ENCODE data around the gene CFDP1.

Gene CFDP1

DNA sequence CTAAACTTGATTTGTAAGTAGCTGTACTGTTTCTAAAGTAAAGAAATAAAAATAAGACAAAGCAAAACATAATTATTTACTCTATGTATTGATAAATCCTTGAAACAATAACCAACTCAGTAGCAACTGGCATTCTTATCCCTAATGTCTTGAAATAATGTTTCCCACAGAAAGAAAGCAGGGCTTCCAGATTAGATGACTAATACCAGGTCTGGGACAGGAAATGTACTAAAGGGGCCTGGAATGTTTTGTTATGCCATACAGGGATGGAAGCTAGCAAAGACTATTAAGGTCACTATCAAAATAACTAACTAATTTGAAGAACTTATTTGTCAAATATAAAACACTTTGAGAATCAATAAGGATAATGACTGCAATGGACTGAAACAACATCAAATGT is 82.1 kb downstream of the CFDP1 start:
- no peaks in the 10 kb centered on the region for H3K4me1 Mint-ChIP-seq
- peaks cover 8% of the 10 kb centered on the region for H3K36me3 Mint-ChIP-seq
- no peaks in the 10 kb centered on the region for H3K27me3 Mint-ChIP-seq
- no peak for DNase-seq
- no peak overlapping the region for H3K4me3 Mint-ChIP-seq
- no peaks in the 10 kb centered on the region for H3K9me3 Mint-ChIP-seq
- CTCF ChIA-PET = no interaction called here
- H3K27ac Mint-ChIP-seq = no peak overlapping the region

DNA sequence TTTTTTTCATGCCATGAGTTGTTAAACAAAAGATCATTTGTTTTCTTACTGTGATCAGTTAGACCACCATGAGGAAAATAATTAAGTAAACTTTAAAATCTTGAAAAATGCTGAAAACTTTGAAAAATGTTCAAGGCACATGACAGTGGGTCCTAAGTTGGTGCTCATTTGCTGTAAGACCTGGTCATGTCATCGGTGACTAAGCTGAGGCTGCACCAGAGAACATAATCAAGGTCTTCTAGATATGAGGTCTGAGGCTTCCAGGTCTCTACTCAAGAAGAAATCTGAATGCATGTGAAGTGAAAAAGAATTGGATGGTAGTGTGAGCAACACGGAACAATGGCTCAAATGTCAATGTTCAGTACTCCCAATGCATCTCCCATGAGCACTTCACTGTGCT is 87.6 kb downstream of the CFDP1 start:
- no peaks in the 10 kb centered on the region for H3K27me3 Mint-ChIP-seq
- H3K4me1 Mint-ChIP-seq = no peaks in the 10 kb centered on the region
- DNase-seq = no peak
- H3K27ac Mint-ChIP-seq = no peak overlapping the region
- no peak overlapping the region for H3K4me3 Mint-ChIP-seq
- CTCF ChIA-PET = no interaction called here
- peaks cover 14% of the 10 kb centered on the region for H3K36me3 Mint-ChIP-seq
- H3K9me3 Mint-ChIP-seq = no peaks in the 10 kb centered on the region

DNA sequence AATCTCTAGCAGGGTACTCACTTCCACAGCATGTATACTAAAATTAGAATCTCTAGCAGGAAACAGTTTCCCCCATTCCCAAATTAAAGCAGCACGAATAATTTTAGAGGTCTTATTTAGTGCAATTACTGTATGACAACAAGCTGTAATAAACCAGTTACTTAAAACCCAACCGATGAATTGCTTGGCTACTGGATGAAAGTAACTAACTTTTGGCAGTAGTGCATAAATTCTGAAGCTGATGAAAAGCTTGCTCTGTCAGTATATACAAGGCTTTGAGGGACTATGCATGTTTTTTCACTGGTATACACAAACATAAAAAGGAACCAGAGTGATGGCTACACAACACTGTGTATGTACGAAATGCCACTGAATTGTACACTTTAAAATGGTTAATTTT is 89.4 kb downstream of the CFDP1 start:
- Mint-ChIP-seq H3K27me3 (no peaks in the 10 kb centered on the region), H3K9me3 (no peaks in the 10 kb centered on the region), H3K4me3 (no peak overlapping the region), H3K27ac (no peak overlapping the region), H3K4me1 (no peaks in the 10 kb centered on the region), H3K36me3 (peaks cover 14% of the 10 kb centered on the region)
- no peak for DNase-seq
- CTCF ChIA-PET = interaction anchor here (1.1 kb wide), 1 partner anchor 110 kb away, joined by 3 read pairs; no protein-coding TSS in a partner anchor

DNA sequence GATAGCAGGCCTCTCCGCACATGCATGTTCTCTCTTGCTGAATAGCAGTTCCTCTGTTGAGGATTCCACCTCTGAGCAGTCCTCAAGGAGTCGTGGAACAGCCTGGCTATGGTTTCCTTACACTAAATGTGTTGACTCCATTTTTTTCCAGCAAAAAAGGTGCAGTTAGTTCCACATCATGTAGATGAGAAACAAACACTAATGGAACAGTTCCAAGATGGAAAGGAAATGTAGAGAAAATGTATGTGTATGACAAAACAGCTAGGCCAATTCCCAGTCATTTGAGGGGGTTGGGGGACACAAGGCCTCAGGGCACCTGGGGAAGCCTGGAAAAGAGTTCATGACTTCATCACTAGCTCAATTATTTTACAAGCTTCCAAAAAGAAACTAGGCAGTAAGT is 90.0 kb downstream of the CFDP1 start:
- peaks cover 14% of the 10 kb centered on the region for H3K36me3 Mint-ChIP-seq

DNA sequence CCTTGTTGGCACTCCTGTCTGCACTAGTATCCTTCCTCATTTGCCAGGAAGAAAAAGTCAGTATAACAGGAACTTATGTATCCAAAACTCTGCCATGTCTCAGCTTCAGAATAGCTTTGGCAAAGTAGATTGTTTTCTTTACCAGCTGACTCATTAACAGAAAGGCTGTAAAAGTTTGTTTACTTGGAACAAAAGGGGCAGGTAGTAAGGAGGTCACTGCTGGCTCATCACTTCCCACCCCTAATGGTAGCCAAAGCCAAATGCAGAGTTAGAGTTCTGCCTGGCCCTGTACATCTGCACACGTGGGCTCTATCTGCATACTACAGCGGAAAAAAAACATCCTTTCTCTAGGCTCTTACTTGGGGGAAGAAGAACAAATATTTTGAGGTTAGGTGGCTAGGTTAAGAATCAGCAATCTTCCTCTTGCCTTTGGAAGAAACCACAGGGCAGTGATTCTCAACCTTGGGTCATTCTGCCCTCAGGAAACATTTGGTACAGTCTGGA is 90.9 kb downstream of the CFDP1 start:
- peaks cover 8% of the 10 kb centered on the region for H3K27me3 Mint-ChIP-seq
- peaks cover 17% of the 10 kb centered on the region for H3K36me3 Mint-ChIP-seq
- H3K4me1 Mint-ChIP-seq = no peaks in the 10 kb centered on the region
- no peak overlapping the region for H3K4me3 Mint-ChIP-seq
- H3K27ac Mint-ChIP-seq = no peak overlapping the region
- no peak for DNase-seq
- H3K9me3 Mint-ChIP-seq = no peaks in the 10 kb centered on the region
- CTCF ChIA-PET = interaction anchor here (1.0 kb wide), 1 partner anchor 60 kb away, joined by 4 read pairs; no protein-coding TSS in a partner anchor

More for the DNA sequence above, 90.0 kb downstream of the CFDP1 start:
- Mint-ChIP-seq H3K4me3 (no peak overlapping the region), H3K27ac (no peak overlapping the region), H3K27me3 (no peaks in the 10 kb centered on the region), H3K9me3 (no peaks in the 10 kb centered on the region), H3K4me1 (no peaks in the 10 kb centered on the region)
- DNase-seq = no peak
- CTCF ChIA-PET = interaction anchor here (1.1 kb wide), 1 partner anchor 109 kb away, joined by 3 read pairs; no protein-coding TSS in a partner anchor

DNA sequence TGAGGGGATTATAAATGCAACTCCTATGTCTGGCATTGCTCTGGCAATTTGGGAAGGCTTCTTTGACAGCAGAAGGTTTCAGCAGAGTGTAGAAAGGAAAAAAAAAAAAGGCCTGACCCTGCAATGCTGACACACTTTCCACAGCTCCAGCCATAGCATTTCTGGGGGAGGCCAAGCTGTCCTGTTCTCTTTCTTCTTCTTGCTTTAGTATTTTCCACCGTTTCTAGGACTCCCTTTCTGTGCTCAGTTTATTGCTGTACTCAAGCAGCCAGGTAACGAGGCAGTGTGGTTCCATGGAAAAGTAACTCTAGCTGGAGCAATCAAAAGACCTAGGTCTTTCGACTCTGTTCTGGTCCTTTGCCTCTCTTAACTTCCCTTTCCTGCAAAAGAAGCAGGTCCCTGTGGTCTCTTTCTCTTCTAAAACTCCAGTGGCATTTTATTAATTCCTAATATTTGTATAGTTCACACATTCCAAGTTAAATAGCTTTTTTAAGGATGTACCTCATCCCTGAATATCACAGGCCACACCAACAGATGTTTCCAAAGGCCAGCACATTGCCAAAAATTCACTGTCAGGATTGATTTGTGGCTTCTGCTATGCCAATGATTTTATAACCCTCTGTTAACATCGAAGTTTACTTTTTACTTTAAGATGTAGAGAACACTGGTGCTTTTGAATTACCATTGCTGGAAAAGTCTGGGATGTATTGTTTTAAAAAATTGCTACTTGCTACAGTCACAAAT is 91.6 kb downstream of the CFDP1 start:
- peaks cover 12% of the 10 kb centered on the region for H3K27me3 Mint-ChIP-seq
- H3K27ac Mint-ChIP-seq = no peak overlapping the region
- peaks cover 16% of the 10 kb centered on the region for H3K36me3 Mint-ChIP-seq
- H3K4me3 Mint-ChIP-seq = no peak overlapping the region
- no peak for DNase-seq
- no peaks in the 10 kb centered on the region for H3K4me1 Mint-ChIP-seq
- no peaks in the 10 kb centered on the region for H3K9me3 Mint-ChIP-seq
- CTCF ChIA-PET = interaction anchor here (1.0 kb wide), 1 partner anchor 59 kb away, joined by 4 read pairs; no protein-coding TSS in a partner anchor

DNA sequence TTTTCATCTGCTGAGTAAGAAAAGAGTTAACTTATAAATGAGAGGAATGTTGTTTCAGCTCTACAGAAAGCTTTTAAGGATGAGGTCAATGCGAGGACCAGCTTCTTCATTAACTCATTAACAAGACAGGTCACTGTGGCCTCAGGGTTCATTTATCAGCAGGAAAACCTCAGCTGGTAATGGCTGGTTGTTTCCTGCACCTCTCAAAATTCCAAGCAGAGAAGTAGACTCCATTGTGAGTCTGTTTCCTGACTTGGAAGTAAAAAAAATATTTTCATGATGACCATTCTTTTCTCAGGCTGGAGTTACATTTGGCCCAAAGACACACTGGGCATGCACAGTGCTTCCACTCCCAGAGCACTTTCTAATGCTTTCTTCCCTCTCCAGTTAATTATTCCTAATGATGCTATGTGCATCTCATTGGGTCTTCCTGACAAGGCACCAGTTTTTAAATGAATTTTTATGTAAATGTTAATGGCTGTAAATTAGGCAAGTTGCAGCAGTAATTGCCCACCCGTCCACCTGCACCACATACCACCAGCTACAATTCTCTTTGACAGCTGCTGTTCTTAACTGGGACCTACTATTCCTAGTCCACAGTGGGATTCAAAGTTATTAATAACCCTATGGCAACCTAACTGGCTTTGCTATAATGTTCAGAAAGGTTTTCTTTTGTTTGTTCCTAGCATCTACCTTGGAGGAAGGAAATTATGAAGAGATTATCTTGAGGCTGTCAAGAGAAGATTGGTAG is 92.4 kb downstream of the CFDP1 start:
- Mint-ChIP-seq H3K27ac (no peak overlapping the region), H3K9me3 (no peaks in the 10 kb centered on the region), H3K4me1 (no peaks in the 10 kb centered on the region), H3K27me3 (peaks cover 16% of the 10 kb centered on the region), H3K4me3 (no peak overlapping the region), H3K36me3 (peaks cover 13% of the 10 kb centered on the region)
- DNase-seq = no peak
- CTCF ChIA-PET = no interaction called here

DNA sequence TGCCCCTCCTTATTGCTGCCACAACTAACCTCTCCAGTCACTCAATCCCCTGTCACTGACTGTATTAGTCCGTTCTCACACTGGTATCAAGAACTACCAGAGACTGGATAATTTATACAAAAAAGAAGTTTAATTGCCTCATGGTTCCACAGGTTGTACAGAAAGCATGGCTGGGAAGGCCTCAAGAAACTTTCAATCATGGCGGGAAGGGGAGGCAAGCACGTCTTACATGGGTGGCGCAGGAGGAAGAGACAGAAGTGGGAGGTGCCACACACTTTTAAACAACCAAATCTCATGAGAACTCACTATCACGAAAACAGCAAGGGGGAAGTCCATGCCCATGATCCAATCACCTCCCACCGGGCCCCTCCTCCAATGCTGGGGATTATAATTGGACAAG is 95.9 kb downstream of the CFDP1 start:
- Mint-ChIP-seq H3K27me3 (peaks cover 16% of the 10 kb centered on the region), H3K27ac (no peak overlapping the region), H3K36me3 (peaks cover 9% of the 10 kb centered on the region), H3K4me3 (no peak overlapping the region), H3K9me3 (no peaks in the 10 kb centered on the region), H3K4me1 (peaks cover 15% of the 10 kb centered on the region)
- DNase-seq = no peak
- CTCF ChIA-PET = no interaction called here

DNA sequence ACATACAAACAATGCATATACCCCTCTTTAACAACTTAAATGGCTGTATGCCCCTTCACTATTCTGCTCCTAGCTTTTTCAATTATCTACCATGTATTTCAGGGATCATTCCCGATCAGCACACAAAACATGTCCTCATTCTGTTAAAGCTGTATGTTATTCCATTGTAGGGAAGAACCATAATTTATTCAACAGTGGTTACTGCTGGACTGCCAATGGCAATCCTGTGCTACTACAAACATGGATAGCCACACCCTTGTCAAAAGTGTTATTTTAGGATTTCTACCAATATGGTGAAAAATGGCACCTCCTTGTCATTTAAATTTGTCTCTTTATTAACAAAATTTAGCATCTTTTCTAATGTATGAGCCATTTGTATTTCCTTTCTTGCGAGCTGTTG is 96.8 kb downstream of the CFDP1 start:
- no peak overlapping the region for H3K4me3 Mint-ChIP-seq
- H3K27me3 Mint-ChIP-seq = peaks cover 16% of the 10 kb centered on the region

DNA sequence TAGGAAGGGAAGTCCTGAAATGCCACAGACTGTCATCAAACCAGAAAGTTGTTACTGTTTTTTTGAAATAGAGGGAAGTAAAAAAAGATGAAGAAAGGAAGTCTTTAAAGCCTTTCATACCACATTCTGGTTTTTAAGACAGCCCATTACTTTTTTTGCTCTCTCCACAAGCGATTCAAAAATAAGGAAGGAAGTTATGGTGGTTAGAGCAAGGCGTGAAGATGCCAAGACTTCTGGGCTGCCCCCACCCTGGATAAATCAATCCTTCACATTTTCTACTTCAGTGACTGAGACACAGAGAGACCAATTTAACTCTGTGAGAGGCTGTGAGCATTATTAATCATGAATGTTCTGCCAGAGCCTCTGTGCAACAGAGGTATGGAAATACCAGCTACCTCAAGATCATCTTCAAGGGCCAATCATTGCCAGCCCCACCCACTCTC is 99.6 kb downstream of the CFDP1 start:
- H3K4me3 Mint-ChIP-seq = no peak overlapping the region
- H3K27me3 Mint-ChIP-seq = peaks cover 16% of the 10 kb centered on the region
- no peak for DNase-seq
- CTCF ChIA-PET = interaction anchor here (0.7 kb wide), 1 partner anchor 100 kb away, joined by 3 read pairs; no protein-coding TSS in a partner anchor
- H3K4me1 Mint-ChIP-seq = peaks cover 15% of the 10 kb centered on the region
- H3K9me3 Mint-ChIP-seq = no peaks in the 10 kb centered on the region
- H3K36me3 Mint-ChIP-seq = peaks cover 6% of the 10 kb centered on the region
- peak overlapping the region; percentile 67 for H3K27ac Mint-ChIP-seq

More for the DNA sequence above, 96.8 kb downstream of the CFDP1 start:
- Mint-ChIP-seq H3K27ac (no peak overlapping the region), H3K9me3 (no peaks in the 10 kb centered on the region), H3K4me1 (peaks cover 15% of the 10 kb centered on the region), H3K36me3 (peaks cover 9% of the 10 kb centered on the region)
- CTCF ChIA-PET = no interaction called here
- DNase-seq = no peak

DNA sequence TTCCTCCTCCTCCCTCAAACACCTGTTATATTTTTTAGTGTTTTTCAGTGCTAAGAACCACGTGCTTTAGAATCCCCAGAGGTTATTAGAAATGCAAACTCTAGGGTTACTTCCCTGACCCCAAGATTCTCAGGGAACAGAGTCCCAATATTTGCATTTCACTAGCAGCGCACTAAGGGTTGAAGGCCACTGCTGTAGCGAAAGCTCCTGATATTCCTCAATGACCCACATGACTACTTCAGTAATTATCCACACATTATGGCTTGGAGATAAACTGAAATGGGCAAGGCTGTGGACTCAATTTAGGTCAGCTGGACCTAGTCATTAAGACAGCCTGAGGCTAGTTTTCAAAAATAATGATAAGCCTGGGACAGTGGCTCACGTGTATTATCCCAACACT is 103.4 kb downstream of the CFDP1 start:
- H3K27ac Mint-ChIP-seq = no peak overlapping the region
- H3K4me3 Mint-ChIP-seq = no peak overlapping the region
- no peaks in the 10 kb centered on the region for H3K9me3 Mint-ChIP-seq
- no peak for DNase-seq
- CTCF ChIA-PET = no interaction called here
- H3K4me1 Mint-ChIP-seq = peaks cover 27% of the 10 kb centered on the region
- H3K27me3 Mint-ChIP-seq = no peaks in the 10 kb centered on the region
- peaks cover 1% of the 10 kb centered on the region for H3K36me3 Mint-ChIP-seq

DNA sequence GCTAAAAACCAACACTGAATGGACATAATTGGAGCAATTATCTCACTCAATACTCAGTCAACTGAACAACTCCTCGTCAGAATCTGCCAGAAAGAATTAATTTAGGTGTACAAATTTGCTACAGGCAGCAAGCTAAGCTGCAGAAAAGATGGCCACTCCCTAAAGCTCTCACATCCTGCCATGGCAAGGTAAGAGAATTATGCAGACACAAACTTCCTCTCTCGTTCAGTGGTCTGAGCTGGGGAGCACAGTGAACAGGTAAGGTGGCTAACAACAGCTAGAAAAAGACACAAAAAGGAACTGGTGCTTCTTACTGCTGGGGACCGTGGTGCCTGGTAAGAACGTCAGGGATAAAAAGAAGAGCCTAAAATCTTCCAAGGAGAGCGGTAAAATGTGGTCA is 107.0 kb downstream of the CFDP1 start:
- CTCF ChIA-PET = no interaction called here
- Mint-ChIP-seq H3K27me3 (peaks cover 11% of the 10 kb centered on the region), H3K9me3 (no peaks in the 10 kb centered on the region), H3K36me3 (peaks cover 1% of the 10 kb centered on the region), H3K4me3 (no peak overlapping the region), H3K27ac (no peak overlapping the region), H3K4me1 (peaks cover 13% of the 10 kb centered on the region)
- peak; percentile 42 for DNase-seq

DNA sequence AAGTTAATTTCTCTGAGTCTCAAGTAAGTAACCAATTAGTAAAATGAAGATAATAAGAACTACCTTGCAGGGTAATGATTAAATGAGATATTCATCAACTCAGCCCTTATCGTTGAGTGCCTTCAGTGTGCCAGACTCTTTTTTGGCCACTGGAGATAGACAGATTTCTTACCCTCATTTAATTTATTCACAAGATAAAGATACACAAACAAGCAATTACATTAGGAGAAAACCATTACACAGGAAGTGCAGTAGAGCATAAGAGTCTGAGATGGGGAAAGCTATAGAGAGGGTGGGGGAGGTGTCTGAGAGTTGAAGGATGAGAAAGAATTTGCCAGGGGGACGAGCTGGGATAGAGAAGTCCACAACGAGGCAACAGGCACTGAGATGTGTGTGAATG is 109.4 kb downstream of the CFDP1 start:
- Mint-ChIP-seq H3K27me3 (peaks cover 31% of the 10 kb centered on the region), H3K4me1 (peaks cover 34% of the 10 kb centered on the region), H3K27ac (no peak overlapping the region), H3K4me3 (no peak overlapping the region), H3K9me3 (no peaks in the 10 kb centered on the region), H3K36me3 (peaks cover 2% of the 10 kb centered on the region)
- no peak for DNase-seq
- CTCF ChIA-PET = interaction anchor here (1.0 kb wide), 1 partner anchor 58 kb away, joined by 4 read pairs; no protein-coding TSS in a partner anchor

DNA sequence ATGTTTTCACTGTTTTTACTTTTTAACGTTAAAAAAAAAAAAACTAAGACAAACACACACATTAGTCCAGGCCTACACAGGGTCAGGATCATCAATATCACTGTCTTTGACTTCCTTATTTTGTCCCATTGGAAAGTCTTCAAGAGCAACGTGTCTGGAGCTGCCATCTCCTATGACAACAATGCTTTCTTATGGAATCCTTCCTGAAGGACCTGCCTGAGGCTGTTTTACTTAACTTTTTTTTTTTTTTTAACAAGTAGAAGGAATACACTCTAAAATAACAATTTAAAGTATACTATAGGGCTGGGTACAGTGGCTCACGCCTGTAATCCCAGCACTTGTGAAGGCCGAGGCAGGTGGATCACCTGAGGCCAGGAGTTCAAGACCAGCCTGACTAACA is 110.1 kb downstream of the CFDP1 start:
- no peak for DNase-seq
- Mint-ChIP-seq H3K4me3 (no peak overlapping the region), H3K4me1 (peaks cover 34% of the 10 kb centered on the region), H3K9me3 (no peaks in the 10 kb centered on the region), H3K36me3 (peaks cover 2% of the 10 kb centered on the region), H3K27me3 (peaks cover 38% of the 10 kb centered on the region), H3K27ac (no peak overlapping the region)
- CTCF ChIA-PET = no interaction called here
